ENCODE data around the gene ADRA2C.

ADRA2C gene

GRCh38 chr4:3816983-3817960, 51.1 kb downstream of the ADRA2C start:
- no peak for DNase-seq

Measured in stimulated activated CD4-positive, alpha-beta T cell treated with anti-CD3 and anti-CD28 coated beads, Interleukin-2, amount 100 ng/mL, for 24 hours (primary cell).